Testis (tissue), 3 donors: ENCODE results near the gene MSI2. TPM values are rescaled to one million over a fixed set of nuclear protein-coding genes. Genes with fewer than 3 reads are reported as not detected.

Experiments used
- DNase-seq: peaks from one replicate; pipeline ENCODE4 v3.0.0-alpha.2; 2019
- H3K27ac ChIP-seq, 2 donors: fragments of 200-600 bp; sonication (generic); one replicate each; pipeline ENCODE4 v1.5.1; 2019
- H3K27me3 ChIP-seq: fragments of 200-600 bp; sonication (generic); one replicate; pipeline ENCODE4 v1.5.1; 2019
- H3K36me3 ChIP-seq: fragments of 200-600 bp; sonication (generic); one replicate; pipeline ENCODE4 v1.5.1; 2017; ENCODE audit warnings: low read depth; ENCODE audit errors: missing control alignments
- H3K4me1 ChIP-seq: fragments of 200-600 bp; sonication (generic); one replicate; pipeline ENCODE4 v1.5.1; 2019
- H3K4me3 ChIP-seq, 2 donors: fragments of 200-600 bp; sonication (generic); one replicate each; pipeline ENCODE4 v1.5.1; 2017 to 2019
- H3K9me3 ChIP-seq: fragments of 200-600 bp; sonication (generic); one replicate; pipeline ENCODE4 v1.5.1; 2017
- POLR2A ChIP-seq: fragments of 450-650 bp; IDR thresholded peaks from one replicate; pipeline ENCODE4 v1.6.1; 2017; ENCODE audit warnings: antibody characterized with exemption, mild to moderate bottlenecking, moderate library complexity
- WGBS, 2 donors: methylation state at CpG; one replicate each; pipeline ENCODE4 v1.1.5; 2018; 5-methylcytosine and 5-hydroxymethylcytosine counted together
- intact Hi-C: fragments of 100-400 bp; cut with DNase I; formaldehyde crosslinking; loops from one replicate; pipeline ENCODE4 v1.15.1; 2023; ENCODE audit warnings: low total_unique reads
- polyA plus RNA-seq: library from polyadenylated mRNA; stranded (reverse); fragments of 350-450 nt; fragmentation: Illumina TruSeq; extraction: RNeasy Lipid Tissue Mini Kit (QIAGEN cat#74804); gene quantifications from one replicate; pipeline ENCODE4 v1.2.3, GENCODE V29; 2014; ENCODE audit warnings: low read depth, low replicate concordance; ENCODE audit not compliant: insufficient read depth
- total RNA-seq, 2 donors: library from RNA; depleted of rRNA; stranded (reverse); fragments of >200 nt; gene quantifications; one replicate each; pipeline ENCODE4 v1.2.3, GENCODE V29; 2016
- TF ChIP-seq, protein P1 (sequence below), 3 experiments: fragments of 450-650 bp in 2 of 3; fragments of 200-600 bp in 1 of 3; sonication (generic) in 1 of 3; IDR thresholded peaks; one replicate each; pipeline ENCODE4 v1.5.1; 2016 to 2019; ENCODE audit warnings: antibody characterized with exemption in 3 of 3, mild to moderate bottlenecking in 2 of 3, moderate library complexity in 1 of 3

MSI2 gene
- total and polyA plus RNA-seq, 3 donors from 2014 or later: 46.5 to 106 (median 76.6) TPM

DNA sequence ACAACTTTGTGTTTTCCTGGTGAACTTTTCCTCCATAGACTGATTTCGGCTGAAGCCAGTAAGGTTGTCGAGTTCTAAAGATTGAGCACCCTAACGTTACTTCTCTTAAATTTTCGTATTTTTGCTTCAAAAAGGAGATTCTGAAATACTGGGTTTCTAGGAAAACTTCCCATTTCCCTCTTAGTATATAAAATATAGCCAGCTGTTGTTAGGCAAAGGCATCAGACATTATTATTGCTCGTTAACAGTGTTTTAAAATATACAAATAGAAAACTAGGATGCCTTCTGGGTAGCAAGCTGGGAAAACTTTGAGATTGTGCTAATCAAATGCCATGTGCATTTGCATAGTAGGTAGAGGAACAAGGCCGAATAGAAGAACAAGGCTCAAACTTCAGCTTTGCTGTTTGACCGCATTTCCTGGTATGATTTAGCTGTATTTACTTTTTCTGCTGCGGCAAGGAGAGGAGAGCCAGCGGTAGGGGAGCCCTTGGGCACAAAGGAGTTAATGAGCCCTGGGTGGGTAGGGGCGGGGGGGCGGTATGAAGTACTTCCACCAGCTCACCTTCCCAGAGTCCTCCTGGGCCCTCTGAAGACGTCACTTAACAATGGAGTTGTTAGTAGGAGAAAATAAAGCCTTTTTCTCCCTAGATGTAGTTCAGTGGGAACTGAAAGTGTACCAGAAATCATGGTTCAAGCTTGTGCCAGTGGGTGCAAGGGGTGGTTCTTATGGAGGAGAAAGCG, 151.9 kb downstream of the MSI2 start:
- Histone ChIP-seq H3K27ac (no peak overlapping the region), H3K36me3 (no peaks in the 10 kb centered on the region), H3K4me3 (no peak overlapping the region), H3K9me3 (no peaks in the 10 kb centered on the region), H3K4me1 (peaks cover 15% of the 10 kb centered on the region), H3K27me3 (no peaks in the 10 kb centered on the region)
- 77 to 92% methylated on average over 13 of the region's 13 CpGs for WGBS, 2 donors
- TF ChIP-seq, protein P1, sequence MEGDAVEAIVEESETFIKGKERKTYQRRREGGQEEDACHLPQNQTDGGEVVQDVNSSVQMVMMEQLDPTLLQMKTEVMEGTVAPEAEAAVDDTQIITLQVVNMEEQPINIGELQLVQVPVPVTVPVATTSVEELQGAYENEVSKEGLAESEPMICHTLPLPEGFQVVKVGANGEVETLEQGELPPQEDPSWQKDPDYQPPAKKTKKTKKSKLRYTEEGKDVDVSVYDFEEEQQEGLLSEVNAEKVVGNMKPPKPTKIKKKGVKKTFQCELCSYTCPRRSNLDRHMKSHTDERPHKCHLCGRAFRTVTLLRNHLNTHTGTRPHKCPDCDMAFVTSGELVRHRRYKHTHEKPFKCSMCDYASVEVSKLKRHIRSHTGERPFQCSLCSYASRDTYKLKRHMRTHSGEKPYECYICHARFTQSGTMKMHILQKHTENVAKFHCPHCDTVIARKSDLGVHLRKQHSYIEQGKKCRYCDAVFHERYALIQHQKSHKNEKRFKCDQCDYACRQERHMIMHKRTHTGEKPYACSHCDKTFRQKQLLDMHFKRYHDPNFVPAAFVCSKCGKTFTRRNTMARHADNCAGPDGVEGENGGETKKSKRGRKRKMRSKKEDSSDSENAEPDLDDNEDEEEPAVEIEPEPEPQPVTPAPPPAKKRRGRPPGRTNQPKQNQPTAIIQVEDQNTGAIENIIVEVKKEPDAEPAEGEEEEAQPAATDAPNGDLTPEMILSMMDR (IDR thresholded peaks at IDR 0.05): no peak
- TF ChIP-seq POLR2A: no peak
- intact Hi-C loops: no loop called here
- DNase-seq: no peak

DNA sequence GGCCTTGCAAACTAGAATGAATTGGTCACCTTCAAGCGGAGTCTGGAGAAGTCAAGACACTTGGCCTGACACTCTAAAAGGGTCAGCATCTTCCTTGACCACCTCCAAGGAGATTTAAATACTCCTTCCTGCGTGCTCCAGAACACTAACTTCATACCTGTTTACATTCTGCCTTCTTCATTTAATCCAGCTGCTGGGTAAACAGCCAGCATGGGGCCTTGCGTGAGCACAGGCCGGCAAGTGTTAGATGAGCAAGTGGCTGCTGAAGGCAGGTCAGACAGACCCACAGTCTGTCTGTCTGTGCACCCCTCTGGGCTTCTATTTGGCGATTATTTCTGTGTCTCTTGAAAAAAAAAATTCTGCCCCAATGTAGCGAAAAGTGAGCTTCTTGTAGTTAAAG, 153.8 kb downstream of the MSI2 start:
- WGBS, 2 donors: 78 to 91% methylated on average over 6 of the region's 6 CpGs
- H3K4me1 ChIP-seq: peaks cover 15% of the 10 kb centered on the region
- intact Hi-C loops: no loop called here
- H3K4me3 ChIP-seq: no peak overlapping the region
- no peak overlapping the region for H3K27ac ChIP-seq
- H3K36me3 ChIP-seq: no peaks in the 10 kb centered on the region
- no peak for DNase-seq
- no peaks in the 10 kb centered on the region for H3K27me3 ChIP-seq
- no peaks in the 10 kb centered on the region for H3K9me3 ChIP-seq
- TF ChIP-seq POLR2A: no peak
- TF ChIP-seq, protein P1 (IDR thresholded peaks at IDR 0.05): no peak

DNA sequence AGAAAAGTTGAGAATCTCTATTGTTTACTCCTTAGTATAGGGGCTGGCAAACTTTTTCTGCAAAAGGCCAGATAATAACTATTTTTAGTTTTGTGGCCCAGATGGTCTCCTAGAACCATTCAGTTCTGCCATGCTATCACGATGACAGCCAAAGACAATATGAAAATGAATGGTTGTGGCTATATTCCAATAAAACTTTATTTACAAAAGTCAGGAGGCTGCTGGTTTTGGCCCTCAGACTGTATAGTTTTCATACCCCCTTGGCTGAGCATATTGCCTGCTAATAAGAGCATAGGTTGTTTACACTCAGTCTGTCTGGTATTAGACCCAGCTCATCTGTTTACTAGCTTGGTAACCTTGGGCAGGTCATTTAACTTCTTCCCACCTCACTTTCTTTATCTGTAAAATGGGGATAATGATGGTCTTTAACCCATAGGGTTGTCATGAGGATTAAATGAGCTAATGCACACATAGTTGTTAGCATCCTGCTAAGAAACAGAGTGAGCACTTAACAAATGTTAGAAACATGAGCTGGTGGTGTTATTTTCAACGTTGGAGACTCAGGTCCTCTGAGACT, 156.3 kb downstream of the MSI2 start:
- Histone ChIP-seq H3K27ac (no peak overlapping the region), H3K9me3 (no peaks in the 10 kb centered on the region), H3K4me1 (peaks cover 10% of the 10 kb centered on the region), H3K4me3 (no peak overlapping the region), H3K36me3 (no peaks in the 10 kb centered on the region), H3K27me3 (no peaks in the 10 kb centered on the region)
- no peak for DNase-seq
- no peak for TF ChIP-seq POLR2A
- 54 to 56% methylated on average over 2 of the region's 2 CpGs for WGBS, 2 donors
- intact Hi-C loops: no loop called here

DNA sequence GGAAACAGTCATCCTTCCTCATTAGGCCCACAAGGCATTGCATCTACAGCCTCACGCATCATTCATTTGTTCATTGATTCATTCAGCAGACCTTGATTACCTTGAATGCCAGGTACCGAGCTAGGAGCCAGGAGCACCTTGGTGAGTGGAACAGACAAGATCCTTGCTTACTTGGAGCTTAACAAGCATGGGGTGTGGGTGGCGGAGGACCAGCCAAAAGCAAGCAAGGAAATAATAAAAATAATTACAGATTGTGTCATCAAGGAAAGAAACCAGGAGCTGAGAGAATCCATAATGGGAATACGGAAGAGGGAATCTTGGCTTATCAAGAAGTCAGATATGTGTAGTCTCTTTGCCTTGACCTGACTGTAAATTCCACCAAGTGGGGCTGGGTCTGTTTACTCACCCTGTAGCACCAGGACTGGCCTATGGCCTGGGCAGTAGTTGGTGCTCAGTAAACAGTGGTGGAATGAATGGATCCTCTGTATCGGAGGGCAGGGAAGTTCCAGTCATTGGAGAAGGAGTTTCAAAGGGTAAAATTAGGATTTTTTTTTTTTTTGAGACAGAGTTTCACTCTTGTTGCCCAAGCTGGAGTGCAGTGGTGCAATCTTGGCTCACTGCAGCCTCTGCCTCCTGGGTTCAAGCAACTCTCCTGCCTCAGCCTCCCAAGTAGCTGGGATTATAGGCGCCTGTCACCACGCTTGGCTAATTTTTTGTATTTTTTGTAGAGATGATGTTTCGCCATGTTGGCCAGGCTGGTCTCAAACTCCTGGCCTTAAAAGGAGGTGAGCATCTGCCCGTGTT, 157.7 kb downstream of the MSI2 start:
- no peak overlapping the region for H3K27ac ChIP-seq
- H3K9me3 ChIP-seq: no peaks in the 10 kb centered on the region
- WGBS, 2 donors: 94 to 95% methylated on average over 9 of the region's 9 CpGs
- no peak overlapping the region for H3K4me3 ChIP-seq
- intact Hi-C loops: no loop called here
- no peaks in the 10 kb centered on the region for H3K36me3 ChIP-seq
- no peak for DNase-seq
- TF ChIP-seq POLR2A: no peak
- TF ChIP-seq, protein P1 (IDR thresholded peaks at IDR 0.05): no peak
- H3K4me1 ChIP-seq: peaks cover 10% of the 10 kb centered on the region
- no peaks in the 10 kb centered on the region for H3K27me3 ChIP-seq

DNA sequence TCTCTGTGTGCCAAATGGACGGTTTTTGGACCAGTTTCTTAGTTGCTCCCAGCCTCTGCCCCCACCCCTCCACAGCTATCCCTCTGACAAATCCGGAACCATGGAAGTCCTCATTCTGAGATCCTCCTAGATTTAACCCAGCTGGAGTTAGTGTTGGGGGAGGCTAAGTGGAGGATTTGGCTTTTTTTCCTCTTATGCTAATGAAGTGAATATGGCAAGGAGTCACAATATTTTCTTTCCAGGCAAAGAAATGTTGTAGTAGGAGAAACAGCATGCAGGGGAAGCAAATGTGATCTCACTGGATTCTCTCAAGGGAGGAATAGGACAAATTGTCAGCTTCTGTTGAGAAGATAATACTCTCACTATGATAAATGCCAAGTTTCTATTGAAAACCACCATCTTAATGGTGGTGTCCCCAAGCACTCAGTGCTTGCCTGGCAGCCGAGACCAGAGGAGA, 159.5 kb downstream of the MSI2 start:
- TF ChIP-seq POLR2A: no peak
- TF ChIP-seq, protein P1 (IDR thresholded peaks at IDR 0.05): no peak
- DNase-seq: no peak
- Histone ChIP-seq H3K4me1 (peaks cover 10% of the 10 kb centered on the region), H3K9me3 (no peaks in the 10 kb centered on the region), H3K36me3 (no peaks in the 10 kb centered on the region), H3K4me3 (no peak overlapping the region), H3K27ac (no peak overlapping the region), H3K27me3 (no peaks in the 10 kb centered on the region)
- intact Hi-C loops: no loop called here
- 30 to 58% methylated on average over 3 of the region's 3 CpGs for WGBS, 2 donors
